AG10803 (cell line): ENCODE results near the gene ZNF236.
"Not testable (repeated sequence)": the region's sequence is repeated elsewhere in the genome, so short reads cannot be mapped to it uniquely, and the experiment has no call there.

Experiments
- DNase-seq: peaks from one replicate; pipeline ENCODE4 v3.0.0; 2010; ENCODE audit warnings: low read depth
- H3K4me3 ChIP-seq: 2 replicates; pipeline ENCODE4 v1.5.1; 2011; ENCODE audit warnings: mild to moderate bottlenecking, low read length, control low read depth
- TF ChIP-seq, protein P1 (sequence below): conservative IDR thresholded peaks from 2 replicates; pipeline ENCODE4 v1.5.1; 2011; ENCODE audit warnings: mild to moderate bottlenecking, low read length, control low read depth, inconsistent platforms

ZNF236 gene

DNA sequence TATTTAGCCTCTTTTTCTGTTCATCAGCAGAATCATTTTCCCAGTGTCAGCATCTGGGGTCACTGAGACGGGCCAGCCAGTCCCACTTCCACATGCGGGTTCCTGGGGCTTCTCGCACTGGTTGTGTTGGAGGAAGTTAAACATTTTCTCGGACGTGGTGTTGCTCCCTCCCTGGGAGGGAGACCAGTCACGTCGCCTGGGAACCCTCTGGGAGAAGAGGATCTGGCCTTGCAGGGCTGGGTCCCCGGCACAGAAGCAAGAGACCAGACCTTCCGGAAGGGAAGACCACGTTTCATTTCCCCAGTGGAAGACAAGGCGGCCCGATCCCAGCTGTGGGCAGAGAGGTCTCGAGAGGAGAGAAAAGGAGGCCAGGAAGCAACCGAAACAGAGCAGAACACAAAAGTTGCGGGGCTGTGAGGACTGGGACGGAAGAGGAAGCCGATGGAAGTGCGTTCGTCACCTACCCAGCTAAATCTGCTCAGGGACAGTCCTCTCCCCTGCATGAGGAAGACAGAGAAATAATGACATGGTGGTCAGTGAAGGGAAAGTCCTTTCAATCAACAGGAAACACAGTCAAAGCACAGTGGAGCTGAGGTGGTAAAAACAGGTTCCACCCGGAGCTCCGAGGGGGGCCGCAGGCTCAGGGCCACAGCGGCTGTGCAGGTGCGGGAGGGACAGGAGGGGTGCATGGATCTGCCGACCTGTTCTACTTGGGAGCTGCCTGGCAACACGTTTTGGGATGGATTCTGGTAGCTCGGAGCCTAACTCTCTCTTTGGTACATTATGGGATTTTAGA lies 165.9 kb downstream of the ZNF236 start:
- no peak for DNase-seq
- TF ChIP-seq, protein P1, sequence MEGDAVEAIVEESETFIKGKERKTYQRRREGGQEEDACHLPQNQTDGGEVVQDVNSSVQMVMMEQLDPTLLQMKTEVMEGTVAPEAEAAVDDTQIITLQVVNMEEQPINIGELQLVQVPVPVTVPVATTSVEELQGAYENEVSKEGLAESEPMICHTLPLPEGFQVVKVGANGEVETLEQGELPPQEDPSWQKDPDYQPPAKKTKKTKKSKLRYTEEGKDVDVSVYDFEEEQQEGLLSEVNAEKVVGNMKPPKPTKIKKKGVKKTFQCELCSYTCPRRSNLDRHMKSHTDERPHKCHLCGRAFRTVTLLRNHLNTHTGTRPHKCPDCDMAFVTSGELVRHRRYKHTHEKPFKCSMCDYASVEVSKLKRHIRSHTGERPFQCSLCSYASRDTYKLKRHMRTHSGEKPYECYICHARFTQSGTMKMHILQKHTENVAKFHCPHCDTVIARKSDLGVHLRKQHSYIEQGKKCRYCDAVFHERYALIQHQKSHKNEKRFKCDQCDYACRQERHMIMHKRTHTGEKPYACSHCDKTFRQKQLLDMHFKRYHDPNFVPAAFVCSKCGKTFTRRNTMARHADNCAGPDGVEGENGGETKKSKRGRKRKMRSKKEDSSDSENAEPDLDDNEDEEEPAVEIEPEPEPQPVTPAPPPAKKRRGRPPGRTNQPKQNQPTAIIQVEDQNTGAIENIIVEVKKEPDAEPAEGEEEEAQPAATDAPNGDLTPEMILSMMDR, result no peak
- no peak overlapping the region for H3K4me3 ChIP-seq

DNA sequence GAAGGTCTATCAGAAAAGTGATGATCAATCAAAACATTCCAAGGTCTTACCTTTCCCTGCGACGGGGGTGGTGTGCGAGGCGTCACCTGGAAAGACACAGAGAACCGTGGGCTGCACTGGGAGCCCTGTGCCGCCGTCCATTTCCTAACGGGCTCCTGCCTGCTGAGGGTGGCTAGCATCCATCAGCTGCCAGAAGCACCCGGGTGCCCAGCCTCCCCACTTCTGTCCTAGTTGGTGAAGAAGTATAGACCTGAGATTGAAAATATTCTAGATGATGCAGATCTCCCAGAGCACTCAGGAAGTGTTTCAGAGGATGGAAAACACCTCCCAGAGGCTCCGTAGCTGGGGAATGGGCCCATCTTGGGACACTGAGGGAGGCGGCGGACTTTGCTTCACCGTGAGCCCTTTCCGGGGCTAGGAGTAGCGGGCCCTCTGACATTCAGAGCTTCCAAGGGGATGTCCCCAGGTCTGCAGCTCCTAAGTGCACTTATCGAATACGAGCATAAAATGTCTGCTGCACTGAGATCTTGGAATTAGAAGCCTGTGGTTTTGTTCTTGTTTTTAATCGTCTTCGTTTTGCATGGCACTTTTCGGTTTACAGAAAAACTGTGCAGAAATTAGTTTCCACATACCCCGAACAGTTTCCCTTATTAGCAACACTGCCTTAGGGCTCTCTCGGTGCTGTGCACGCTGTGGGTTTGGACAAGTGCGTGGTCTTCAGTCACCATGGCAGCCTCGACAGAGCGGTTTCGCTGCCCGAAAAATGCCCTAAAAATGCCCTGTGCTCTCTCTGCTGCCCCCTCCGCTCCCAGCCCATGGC lies 166.7 kb downstream of the ZNF236 start:
- no peak overlapping the region for H3K4me3 ChIP-seq
- no peak for DNase-seq
- TF ChIP-seq, protein P1, result no peak

DNA sequence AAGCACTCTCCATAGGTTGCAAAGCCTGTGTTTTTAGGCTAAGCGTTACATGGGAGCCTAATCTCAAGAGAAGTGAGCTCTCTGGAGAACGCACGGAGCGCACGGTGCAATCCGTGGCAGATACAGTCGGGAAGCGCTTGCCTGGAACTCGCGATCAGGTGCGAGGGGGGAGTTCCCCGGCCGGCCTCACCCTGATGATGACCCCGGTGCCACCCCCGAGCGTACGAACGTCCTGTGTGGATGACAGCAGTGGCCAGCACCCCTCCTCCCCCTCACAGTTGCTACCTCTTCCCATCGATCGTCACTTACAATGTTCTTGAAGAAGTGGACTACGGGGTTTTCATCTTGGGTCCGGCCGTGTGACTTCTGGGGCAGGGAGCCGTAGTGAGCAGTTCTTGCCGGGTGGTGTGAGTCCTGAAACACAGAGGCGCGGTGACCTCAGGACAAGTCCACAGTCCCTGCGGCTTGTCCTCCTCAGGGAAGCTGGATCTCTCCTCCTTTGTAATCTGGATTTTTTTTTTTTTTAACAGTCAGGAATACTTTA lies 167.4 kb downstream of the ZNF236 start:
- no peak overlapping the region for H3K4me3 ChIP-seq
- TF ChIP-seq, protein P1, result no peak
- DNase-seq, result no peak

DNA sequence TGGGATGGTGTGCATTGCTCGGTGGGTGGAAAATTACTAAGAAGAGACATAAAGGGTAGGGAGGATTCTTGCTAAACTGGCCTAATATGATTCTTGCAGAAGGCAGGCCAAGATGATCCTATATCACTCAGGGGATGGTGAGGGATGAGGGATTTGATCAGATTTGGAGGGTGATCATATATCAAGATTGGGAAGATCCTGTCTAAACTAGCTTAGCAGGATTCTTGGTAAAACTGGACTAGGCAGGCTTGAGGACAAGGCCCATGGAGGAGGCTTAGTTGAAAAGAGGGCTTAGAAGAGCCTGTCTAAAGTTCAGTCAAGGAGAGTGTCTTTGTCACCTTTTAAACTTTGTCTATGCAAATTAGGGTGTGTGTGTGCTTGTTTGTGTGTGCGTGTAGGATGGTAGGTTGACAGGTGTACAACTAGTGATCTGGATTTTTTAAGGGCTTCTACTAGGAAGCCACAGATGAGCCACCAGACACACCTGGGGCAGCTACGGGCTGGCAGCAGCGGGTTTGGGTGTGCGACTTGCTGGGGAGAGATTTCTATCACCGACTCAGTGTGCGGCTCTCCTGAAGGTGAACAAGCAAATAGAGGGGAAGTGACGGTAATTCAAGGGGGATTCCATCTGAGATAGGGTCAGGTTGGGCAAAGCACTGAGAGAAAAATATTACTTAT lies 168.1 kb downstream of the ZNF236 start:
- DNase-seq, H3K4me3 ChIP-seq: not testable (repeated sequence)

DNA sequence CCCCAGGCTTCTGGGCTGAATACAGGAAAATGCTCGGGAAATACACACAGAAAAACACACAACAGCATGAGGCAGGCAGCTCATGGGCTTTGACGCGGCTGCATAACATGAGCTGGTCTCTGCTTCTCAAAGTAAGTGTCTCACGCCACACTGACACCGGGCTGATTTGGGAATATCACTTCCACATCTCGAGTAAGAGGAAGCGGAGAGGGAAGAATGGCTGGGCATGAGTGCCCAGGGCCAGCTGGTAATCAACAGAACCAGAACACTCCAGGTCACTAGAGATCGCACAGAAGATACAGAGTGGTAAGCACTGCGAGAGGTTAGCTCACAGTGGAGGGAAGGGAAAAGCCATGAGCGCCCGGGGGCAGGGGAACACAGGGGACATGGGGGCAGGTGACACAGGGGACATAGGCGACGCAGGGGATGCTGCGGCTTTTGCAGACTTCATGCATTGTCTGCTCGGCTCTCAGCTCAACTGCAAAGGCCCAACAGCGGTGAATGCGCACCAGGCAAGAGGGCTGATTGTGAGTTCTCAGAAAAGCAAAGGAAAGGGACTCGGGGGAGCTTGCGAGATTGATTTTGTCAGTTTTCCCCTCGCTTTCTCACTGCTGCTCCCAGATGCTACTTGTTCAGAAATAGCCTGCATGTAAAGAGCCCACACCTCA lies 168.8 kb downstream of the ZNF236 start:
- no peak overlapping the region for H3K4me3 ChIP-seq
- no peak for DNase-seq
- TF ChIP-seq, protein P1, result no peak

DNA sequence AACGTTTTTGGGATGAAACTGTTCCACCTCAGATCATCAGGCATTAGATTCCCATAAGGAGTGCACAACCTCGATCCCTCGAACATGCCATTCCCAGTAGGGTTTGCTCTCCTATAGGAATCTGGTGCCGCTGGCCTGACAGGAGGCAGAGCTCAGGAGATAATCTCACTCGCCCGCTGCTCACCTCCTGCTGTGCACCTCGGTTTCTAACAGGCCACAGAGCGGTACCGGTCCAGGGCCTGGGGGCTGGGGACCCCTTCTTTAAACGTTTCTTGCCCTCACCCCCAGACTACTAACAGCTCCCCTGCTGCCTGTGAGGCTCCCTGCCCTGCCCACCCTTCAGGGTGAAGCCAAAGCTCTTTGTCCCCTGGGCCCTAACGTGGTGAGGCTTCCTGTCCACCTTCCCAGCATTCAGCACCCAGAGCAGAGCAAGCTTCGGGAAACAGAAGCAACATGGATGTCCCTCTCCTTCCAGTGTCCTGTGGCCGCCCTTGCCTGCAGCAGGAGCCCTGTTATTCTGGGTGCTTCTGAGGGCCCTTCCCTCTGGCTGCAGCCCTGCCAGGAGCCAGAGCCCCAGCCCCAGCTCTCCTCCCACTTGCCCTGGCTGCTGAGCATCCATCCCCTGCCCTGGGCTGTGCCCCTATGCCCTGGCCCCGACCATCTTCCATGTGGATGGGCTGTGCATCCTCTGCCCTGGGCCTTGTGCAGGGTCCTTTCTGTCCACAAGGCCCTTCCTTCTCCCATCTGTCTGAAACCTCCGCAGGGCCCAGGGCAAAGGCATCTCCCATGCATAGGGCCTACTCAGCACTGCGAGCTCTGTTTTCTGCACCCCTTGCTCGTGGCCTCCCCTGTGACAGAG lies 170.1 kb downstream of the ZNF236 start:
- H3K4me3 ChIP-seq, result no peak overlapping the region
- TF ChIP-seq, protein P1, result no peak
- DNase-seq, result no peak
